Epidermal melanocyte (primary cell): ENCODE results near the gene HPX.

Experiments used
- DNase-seq: peaks from one replicate; pipeline ENCODE4 v3.0.0; 2011; ENCODE audit warnings: low spot score; ENCODE audit not compliant: insufficient read length

Gene HPX

GRCh38 chr11:6459099-6459450, 18.3 kb upstream of the HPX start:
- no peak for DNase-seq

DNA sequence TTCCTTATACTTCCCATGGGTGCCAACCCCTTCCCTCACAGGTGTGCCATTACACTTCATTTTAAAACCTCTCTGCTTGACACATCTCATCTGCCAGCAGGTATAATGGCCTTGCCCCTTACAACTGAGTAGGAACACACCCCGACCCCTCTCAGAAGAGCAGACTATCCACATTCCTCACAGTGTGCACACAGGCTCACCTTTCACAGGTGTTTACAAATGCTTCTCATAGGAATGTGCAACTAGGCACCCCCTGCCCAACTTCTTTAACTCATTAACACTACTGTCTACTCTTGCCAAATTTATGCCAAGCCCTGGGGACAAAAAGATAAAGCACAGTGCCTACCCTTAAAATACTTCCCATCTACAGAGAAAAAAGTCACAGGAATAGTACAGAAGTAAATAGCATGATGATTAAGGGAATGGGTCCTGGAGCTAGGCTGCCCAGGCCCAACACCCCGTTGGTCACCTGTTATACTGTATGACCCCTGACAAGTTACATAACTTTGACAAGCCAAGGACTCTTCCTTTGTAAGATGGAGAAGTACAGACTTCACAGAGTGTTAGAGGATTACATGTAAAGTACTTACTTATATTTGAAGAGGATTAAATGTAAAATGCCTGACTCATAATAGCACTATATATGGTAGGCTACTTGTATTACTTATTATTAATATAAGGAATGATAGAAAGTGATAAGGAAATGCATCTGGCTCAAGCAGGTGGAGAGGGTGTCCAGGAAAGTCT, 17.7 kb upstream of the HPX start:
- no peak for DNase-seq

DNA sequence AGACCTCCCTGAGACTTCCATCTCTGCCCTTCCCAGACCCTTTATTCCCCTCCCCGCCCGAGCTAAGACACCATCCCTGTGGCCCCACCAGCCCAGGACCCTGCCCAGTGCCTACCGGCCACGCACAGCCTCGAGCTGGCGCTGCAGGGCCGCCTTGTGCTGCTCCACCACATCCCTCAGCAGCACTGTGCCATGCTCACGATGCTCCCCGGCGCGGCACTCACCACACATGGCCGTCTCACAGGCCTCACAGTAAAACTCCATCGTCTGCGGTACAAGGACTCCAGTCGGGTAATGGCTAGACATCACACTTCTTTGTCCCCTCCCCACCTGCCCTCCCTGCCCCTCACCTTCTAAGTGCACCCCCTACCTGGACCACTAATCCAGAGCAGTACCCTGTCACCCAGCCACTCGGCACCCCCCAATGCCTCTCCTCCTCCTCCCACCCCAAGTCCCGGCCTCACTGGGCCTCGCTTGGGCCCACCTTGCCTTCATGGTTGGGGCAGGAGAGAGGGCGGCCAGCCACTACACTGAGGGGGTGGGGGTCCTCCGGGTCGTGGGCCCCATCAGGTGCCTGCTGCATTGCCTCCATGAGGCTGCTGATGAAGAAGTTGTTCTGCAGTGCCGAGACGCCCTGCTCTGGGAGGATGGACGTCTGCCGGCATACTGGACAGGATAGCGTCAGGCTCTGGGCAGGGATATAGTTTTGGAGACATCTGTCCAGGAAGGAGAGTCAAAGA, 17.0 kb upstream of the HPX start:
- DNase-seq, result no peak

GRCh38 chr11:6456361-6457073, 15.7 kb upstream of the HPX start:
- DNase-seq, result no peak

DNA sequence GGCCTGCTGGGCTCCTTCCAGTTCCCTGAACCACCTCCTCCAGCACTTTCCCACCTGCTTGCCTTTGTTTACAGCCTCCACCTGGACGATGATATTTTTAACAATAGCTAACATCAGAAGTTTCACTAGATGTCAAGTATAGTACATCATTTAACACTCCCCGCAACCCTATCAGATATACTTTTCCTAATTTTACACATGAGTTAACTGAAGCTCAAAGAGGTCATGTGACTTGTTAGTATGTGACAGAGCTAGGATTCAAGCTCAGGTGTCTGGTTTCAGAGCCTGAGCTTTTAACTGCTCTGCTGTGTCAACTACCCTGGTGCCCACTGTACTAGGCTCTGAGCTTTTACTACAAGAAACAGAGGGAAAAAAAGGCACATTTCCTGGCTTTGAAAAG, 14.3 kb upstream of the HPX start:
- no peak for DNase-seq

DNA sequence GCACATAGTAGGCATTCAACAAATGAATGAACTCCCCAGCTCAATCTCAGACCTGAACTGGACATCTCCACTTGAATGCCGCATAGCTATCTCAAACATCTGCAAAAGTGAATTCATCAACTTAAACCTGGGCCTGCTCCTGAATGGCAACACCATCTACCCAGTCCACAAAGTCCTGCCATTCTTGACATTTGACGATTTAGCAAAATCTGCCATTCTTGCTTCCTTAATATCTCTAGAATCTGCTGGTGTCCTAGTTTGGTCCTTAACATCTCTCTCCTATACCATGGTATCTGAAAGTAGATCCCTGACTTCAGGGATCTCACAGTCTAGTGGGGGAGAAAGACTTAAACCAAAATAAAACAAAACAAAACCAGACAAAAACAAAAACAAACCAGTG, 12.4 kb upstream of the HPX start:
- DNase-seq, result no peak

DNA sequence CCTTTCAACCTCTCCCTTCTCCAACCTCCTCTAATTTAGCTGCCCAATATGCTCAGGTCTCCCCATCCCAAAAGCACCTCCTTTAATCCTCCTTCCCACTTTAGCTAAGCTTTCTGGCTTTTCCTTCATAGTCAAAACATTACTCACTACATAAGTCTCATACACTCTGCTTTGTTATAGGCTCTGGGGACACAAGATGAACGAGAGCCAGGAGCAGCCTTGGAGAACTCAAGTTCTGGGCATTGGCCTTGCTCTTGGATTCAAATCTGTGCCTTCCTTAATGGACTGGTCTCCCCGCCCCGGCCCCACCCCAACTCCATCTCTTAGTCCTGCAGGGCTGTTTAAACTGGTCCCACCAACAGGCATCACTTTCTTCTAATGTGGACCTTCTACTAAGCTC, 11.4 kb upstream of the HPX start:
- no peak for DNase-seq

GRCh38 chr11:6448574-6448973, 7.8 kb upstream of the HPX start:
- DNase-seq, result no peak

DNA sequence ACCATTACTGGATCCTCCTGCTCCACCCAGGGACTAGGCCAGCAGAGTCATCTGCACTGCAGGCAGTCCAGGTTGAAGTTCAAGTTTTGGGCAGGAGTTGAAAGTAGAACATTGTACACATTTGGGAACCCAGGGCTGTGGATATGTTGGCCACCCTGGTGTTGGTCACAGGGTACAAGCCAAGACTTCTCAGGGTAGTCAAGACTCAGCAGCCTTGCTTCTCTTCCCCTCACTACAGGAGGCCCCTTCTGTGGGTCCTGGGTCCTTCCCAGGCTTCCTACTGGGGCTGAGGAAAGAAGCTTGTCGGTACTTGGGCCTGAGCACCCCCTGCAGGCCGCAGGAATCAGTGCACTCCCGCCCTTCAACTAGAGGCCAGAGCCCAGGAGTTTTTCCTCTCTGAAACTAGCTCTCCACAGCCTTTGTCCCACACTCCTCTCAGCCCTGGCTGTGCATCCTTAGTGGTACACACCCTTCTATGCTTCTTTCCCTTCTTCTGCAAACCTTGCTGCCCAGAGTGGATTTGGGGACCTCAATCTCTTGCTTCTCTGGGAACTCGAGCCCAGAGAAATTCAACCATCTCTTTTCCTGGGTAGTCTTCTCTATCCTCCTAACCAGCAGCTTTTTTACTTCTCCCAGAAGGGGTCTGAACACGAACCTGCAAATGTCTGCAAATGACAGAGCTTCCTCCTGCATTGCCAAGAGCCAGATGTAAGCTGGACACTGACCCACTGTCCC, 2.6 kb upstream of the HPX start:
- DNase-seq, result peak; percentile 77

DNA sequence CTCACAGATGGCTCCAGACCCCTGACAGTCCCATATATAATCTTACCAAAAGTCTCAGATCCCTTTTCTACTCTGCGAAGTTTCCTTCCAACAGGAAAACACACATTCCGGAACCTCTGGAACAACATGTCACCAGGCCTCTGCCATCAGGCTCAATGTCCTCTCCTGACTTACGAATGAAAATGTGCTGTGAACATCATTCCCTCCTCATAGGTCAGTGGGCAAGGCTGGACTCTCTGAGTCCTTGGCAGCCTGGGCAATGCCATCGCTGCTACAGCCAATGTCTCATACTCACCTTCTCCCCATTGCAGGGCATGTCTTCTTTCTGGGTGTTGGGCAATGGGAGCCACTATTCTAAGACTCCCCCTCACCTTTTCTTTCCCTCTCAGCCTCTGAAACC, 1.7 kb upstream of the HPX start:
- DNase-seq, result no peak

DNA sequence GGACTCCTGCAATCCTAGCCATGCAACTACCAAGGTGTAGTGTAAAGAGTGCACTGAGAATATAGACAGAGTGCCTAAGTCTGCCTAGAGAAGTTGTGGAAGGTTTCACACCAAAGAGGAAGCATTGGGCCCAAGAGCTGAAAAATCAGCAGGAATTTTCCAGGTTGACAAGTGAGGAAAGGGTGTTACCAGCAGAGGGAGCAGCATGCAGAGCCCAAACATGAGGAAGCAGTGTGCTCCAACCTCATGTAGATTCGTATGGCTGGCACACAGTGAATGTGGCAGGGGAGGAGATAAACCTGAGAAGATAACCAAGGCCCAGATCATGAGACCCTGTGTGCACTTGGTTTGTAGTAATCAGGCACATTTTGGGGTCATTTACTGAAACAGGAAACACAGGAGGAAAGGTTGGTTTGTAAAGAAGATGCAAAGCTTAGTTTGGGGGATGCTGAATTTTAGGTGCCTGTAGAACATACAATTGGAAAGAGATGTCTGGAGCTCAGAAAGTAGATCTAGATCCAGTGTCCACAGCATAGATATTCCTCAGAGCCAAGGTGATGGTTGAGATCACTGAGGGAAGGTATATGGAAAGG, 1.7 kb downstream of the HPX start:
- DNase-seq, result no peak

- no peak for DNase-seq
These were observed 2.8 kb downstream of the HPX start for GRCh38 chr11:6437993-6438392.

DNA sequence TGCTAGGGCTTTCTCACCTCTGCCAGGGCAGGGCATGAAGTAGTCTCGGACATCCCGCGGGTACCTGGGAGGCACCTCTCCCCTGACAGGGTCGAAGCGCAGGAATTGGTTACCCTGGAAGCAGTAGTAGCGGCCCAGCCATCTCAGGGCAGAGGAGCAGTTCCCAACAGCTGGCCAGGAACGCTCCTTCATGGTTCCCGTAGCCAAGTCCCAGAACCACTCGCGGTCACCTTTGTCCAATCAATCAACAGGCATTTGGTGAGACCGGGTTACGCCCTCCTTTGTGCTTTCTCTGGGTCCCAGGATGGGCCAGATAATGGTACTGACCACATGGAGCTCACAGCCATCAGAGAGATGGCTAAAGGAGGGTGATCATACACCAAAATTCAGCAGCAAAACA, 3.4 kb downstream of the HPX start:
- DNase-seq, result no peak

DNA sequence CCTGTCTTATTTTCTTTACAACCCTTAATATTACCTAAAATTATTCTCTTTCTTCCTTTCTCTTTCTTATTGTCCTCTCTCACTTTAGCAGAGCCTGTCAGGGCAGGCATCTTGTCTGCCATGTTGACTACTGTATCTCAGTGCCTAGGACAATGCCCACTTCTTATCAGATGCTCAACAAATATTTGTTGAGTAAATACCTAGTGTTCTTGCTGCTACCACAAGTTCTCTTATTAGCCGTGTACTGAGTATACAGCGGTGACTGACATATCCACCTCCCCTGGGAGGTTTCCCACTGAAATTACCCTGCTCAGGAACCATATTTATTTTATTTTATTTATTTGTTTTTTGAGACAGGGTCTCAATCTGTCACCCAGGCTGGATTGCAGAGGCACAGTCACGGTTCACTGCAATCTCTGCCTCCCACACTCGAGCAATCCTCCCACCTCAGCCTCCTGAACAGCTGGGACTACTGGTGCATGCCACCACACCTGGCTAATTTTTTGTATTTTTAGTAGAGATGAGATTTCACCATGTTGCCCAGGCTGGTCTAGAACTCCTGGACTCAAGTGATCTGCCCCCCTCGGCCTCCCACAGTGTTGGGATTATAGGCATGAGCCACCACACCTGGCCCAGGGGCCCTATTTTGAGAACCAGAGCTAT, 6.7 kb downstream of the HPX start:
- DNase-seq, result no peak

DNA sequence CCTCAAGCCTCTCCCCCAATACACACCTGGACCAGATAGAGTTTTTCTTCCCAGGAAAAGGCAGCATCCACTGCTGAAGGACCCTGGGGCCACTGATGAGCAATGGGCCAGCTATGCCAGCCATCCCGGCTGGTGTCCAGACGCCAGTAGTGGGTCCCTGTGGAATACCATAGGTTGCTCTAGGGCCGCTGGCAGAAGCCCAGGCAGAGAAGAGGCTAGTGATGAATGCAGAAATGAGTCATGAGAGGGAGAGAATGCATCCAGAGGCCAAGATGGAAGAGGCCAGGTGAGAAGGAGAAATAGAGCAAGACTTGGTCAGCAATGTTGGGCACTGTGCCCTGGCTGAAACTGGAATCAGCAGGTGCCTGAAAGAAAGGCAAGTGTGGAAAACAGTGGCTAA, 8.9 kb downstream of the HPX start:
- DNase-seq, result no peak

DNA sequence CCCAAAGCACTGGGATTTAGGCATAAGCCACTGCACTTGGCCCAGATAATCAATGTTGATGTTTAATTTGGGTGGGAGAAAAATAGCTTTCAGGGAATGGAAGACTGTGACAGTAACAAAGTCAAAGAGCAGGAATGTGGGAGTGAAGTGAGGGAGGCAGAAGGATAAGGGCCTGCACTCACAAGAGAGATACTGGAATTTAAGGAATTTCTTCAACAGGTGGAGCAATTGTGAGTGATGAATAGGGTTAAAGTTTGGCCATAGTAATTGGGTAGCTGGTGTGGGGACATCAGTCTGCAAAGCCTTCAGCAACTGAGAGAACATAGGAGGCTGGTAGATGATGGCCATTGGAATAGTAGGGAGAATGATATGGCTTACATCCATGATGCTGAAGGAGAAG, 13.3 kb downstream of the HPX start:
- no peak for DNase-seq

- no peak for DNase-seq
These were observed 20.1 kb downstream of the HPX start for GRCh38 chr11:6420677-6421076.

DNA sequence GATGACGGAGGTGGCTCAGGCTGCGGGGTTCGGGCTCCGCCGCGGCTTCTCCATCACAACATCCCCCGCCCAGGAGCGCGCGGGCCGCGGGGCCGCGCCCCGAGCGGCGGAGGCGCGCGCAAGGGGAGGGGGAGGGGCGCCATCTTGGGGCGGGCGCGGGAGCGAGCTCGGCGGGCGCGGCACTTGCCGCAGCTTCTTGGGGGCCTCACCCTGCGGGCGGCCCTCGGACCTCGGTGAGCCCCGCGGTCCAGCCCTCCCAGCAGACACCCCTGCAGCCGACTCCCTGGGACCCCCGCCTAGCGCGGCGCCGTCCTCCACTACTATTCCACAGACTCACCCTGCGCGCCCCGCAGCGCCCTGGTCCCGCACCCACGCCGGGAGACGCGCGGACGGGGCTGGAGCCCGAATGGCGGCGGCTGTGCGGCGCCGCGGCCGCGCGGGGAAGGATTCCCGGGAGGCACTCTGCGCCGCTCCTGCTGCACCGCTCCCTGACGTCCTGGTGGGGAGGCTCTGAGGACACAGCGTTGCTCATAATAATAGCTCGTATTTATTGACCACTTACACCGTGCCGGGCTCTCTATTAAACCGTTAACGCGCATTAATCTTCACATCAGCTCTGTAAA, 21.7 kb downstream of the HPX start, which contains the start of gene APBB1:
Gene APBB1 (minus strand): TSS at position 86 of the 623 bp plus-strand sequence. CDS start 7,747 bp downstream, outside the sequence.
- peak; percentile 66 for DNase-seq

DNA sequence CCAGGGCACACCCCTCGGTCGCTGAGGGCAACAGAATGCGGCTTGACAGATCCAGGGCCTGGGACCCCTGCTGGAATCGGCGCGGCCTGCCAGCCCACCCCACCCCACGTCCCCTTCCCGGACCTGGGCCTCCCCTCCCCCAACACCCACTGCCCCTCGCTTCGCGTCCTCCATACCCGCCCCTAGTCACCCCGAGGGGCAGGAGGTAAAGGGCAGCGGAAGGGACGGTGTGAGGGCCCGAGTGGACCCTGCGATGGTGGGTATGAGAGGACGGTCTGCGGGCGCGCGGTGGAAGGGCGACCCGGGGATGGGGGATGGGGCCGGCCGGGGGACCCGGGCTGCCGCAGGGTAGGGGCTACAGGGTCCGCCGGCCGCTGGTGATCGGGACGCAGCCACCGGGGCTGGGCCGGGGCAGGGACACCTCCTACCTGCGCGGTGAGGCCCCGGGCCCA, 22.2 kb downstream of the HPX start:
- DNase-seq, result no peak

DNA sequence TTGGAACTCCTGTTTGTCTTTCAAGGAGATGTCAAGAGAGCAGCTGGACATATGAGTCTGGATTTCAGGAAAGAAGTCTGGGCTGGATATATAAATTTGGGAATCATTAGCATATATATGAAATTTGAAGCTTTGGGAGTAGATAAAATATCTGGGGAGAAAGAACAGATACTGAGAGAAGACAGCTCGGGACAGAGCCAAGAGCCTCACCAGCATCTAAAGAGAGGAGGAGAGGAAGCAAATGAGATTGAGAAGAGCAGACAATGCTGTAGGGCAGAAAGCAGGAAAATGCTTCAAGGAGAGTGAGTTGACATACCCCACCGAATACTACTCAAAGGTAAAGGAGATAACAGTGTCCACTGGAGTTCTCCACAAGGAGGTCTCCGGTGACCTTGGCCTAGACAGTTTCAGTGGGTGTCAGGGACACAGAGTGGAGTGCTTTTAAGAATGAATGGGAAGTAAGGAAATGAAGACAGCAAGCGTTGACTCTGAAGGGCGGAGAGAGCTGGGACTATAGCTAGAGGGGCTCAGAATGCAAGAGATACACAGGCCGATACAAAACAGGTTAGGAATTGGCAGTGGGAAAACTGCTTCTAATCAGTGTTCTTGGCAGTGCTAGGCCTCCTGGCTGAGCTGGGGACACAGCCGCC, 22.8 kb downstream of the HPX start:
- no peak for DNase-seq
